NCI-H187 treated with DMSO at 0.1 percent for 48 hours (cell line): ENCODE measurements around the gene OR2A14.
"Not testable (repeated sequence)": the region's sequence is repeated elsewhere in the genome, so short reads cannot be mapped to it uniquely, and the experiment has no call there.

Source experiments
- DNase-seq: peaks from one replicate; lab custom pipeline; 2025; lab: John Stamatoyannopoulos, UW

Gene OR2A14

GRCh38 chr7:144158861-144159260, 35.9 kb downstream of the OR2A14 start:
- DNase-seq, result no peak

GRCh38 chr7:144164784-144165183, 41.8 kb downstream of the OR2A14 start:
- no peak for DNase-seq

- DNase-seq, result not testable (repeated sequence)
Measured at GRCh38 chr7:144171594-144172350, 48.8 kb downstream of the OR2A14 start.

- DNase-seq, result no peak
Measured at GRCh38 chr7:144174613-144175012, 51.6 kb downstream of the OR2A14 start.

- DNase-seq, result not testable (repeated sequence)
Measured at GRCh38 chr7:144178380-144179164, 55.6 kb downstream of the OR2A14 start.

- DNase-seq, result not testable (repeated sequence)
Measured at GRCh38 chr7:144179165-144179479, 56.1 kb downstream of the OR2A14 start.
